ENCODE measurements around the gene ARHGAP31.

ARHGAP31 gene

DNA sequence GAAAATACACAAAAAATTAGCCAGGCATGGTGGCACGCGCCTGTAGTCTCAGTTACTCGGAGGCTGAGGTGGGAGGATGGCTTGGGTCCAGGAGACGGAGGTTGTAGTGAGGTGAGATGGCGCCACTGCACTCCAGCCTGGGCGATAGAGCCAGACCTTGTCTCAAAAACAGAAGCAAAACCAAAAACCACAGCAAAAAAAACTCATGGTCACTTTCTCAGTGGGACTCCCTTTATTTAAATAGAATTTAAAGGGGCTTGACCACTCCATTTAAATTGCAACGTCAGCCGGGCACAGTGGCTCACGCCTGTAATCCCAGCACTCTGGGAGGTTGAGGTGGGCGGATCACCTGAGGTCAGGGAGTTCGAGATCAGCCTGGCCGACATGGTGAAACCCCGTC, 32.8 kb downstream of the ARHGAP31 start:
- no peak for DNase-seq (ENCODE audit: low read depth)
- no peak overlapping the region for H3K4me3 ChIP-seq (ENCODE audit: low read depth, low read length)
- in situ Hi-C loops (cut with HindIII; ENCODE audit: low sequenced_read_pairs), result no loop called here
- TF ChIP-seq, protein P1, sequence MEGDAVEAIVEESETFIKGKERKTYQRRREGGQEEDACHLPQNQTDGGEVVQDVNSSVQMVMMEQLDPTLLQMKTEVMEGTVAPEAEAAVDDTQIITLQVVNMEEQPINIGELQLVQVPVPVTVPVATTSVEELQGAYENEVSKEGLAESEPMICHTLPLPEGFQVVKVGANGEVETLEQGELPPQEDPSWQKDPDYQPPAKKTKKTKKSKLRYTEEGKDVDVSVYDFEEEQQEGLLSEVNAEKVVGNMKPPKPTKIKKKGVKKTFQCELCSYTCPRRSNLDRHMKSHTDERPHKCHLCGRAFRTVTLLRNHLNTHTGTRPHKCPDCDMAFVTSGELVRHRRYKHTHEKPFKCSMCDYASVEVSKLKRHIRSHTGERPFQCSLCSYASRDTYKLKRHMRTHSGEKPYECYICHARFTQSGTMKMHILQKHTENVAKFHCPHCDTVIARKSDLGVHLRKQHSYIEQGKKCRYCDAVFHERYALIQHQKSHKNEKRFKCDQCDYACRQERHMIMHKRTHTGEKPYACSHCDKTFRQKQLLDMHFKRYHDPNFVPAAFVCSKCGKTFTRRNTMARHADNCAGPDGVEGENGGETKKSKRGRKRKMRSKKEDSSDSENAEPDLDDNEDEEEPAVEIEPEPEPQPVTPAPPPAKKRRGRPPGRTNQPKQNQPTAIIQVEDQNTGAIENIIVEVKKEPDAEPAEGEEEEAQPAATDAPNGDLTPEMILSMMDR (IDR thresholded peaks at IDR 0.05; ENCODE audit: low read depth, low read length, missing control alignments), result no peak

DNA sequence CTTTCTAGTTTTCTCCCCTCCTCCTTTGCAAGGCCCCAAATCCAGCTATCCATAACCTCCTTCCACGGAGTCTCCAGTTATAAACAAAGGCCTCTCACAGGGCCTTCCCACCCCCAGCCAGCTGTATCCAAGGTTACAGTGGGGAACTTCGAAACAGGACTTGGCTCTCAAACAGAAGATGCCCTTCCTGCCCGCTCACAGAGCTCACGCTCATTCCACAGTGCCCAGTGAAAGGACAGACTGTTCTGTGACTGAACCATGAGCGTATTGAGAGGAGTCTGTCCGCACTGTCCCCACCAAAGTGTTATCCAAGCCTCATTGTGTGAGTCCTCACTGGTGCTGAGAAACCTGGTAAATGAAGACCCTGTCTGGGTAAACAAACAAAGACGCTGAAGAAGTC, 35.4 kb downstream of the ARHGAP31 start:
- no peak overlapping the region for H3K4me3 ChIP-seq (ENCODE audit: low read depth, low read length)
- in situ Hi-C loops (cut with HindIII; ENCODE audit: low sequenced_read_pairs), result no loop called here
- TF ChIP-seq, protein P1 (IDR thresholded peaks at IDR 0.05; ENCODE audit: low read depth, low read length, missing control alignments), result no peak
- DNase-seq (ENCODE audit: low read depth), result no peak

DNA sequence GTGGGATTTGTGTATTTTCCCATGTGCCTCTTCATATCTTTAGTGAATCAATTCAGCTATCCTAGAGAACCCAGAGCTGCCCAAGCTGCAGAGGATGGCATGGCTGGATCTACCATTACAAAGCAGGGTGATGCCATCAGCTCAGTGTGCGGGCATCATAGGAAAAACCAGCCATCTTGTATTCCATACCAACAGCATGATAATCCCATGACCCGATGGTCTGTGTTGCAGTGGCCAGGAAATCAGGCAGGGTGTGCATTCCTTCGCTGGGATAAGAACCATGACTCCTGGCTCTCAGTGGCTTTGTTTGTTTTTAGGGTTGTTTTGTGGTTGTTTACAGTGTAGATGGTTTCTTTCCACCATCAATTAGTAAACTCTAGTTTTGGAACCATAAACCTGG, 36.0 kb downstream of the ARHGAP31 start:
- H3K4me3 ChIP-seq (ENCODE audit: low read depth, low read length), result no peak overlapping the region
- TF ChIP-seq, protein P1 (IDR thresholded peaks at IDR 0.05; ENCODE audit: low read depth, low read length, missing control alignments), result no peak
- in situ Hi-C loops (cut with HindIII; ENCODE audit: low sequenced_read_pairs), result no loop called here
- DNase-seq (ENCODE audit: low read depth), result no peak

DNA sequence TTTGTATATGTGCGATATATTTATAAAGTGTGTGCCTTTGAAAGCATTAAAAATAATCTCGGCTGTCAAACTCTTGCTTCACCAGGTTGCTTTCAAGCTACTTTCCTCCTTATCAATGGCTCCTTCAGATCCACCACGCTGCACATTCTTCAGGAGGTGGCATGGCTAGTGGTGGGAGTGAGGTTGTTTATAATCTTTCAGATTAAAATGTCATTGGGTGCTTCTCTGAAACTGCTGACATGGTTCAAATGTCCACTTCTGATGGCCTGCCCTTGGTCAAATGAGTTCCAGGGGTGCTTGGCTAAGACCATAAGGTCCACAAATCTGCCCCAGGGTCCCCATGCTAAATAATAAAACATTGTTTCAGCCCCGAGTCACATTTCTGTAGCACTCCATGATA, 36.7 kb downstream of the ARHGAP31 start:
- in situ Hi-C loops (cut with HindIII; ENCODE audit: low sequenced_read_pairs), result no loop called here
- no peak overlapping the region for H3K4me3 ChIP-seq (ENCODE audit: low read depth, low read length)
- no peak for DNase-seq (ENCODE audit: low read depth)
- TF ChIP-seq, protein P1 (IDR thresholded peaks at IDR 0.05; ENCODE audit: low read depth, low read length, missing control alignments), result no peak

DNA sequence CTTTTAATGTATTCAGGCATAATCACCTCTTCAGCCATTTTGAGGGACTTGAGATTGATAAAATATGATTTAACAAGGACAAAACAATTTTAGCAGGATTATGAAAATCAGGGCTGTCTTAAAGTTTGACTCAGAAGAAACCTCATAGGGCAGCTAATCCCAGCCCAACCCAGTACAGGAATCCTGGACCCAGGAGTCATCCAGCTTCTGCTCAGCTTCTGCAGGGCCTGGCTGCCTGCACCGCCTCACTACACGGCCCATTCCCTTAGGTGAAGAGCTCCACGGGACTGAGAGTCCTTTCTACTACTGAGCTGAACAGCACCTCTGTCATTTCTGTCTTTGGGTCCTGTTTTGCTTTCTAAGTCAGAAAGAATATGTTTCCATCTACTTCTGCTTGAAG, 37.5 kb downstream of the ARHGAP31 start:
- H3K4me3 ChIP-seq (ENCODE audit: low read depth, low read length), result no peak overlapping the region
- in situ Hi-C loops (cut with HindIII; ENCODE audit: low sequenced_read_pairs), result no loop called here
- DNase-seq (ENCODE audit: low read depth), result no peak
- TF ChIP-seq, protein P1 (IDR thresholded peaks at IDR 0.05; ENCODE audit: low read depth, low read length, missing control alignments), result no peak

DNA sequence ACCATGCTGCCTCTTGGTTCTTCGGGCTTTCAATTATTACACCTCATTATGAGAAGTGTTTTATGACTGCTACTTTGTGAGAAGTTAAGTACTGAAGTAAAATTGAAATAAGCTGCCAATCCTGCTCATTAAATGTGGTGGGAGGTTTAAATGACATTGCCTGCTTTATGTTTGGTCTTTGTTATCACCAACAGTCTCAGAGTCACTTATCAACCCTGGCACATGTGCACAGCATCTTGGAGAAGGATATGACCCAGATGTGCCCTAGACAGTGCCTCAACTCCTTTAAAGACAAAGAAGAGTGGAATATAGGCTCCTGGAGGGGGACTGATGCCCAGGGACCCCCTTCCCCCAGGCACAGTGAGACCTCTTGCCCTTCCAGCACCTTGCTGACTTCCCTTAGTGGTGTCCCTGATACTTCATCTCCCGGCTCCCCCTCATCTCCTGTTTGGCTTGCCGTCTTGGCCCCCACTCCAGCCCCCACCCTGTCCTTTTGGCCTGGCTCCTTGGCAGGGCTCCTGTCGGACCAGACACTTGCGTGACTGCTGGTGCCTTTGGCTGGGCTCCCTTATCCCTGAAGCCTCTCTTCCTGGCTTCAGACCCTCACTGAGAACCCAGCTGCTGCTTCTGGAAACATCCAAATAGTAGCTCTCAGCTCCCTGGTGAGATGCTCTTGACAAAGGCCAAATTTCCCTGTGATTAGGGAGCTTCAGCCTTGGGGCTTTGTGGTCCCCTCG, 39.8 kb downstream of the ARHGAP31 start:
- TF ChIP-seq, protein P1 (IDR thresholded peaks at IDR 0.05; ENCODE audit: low read depth, low read length, missing control alignments), result no peak
- DNase-seq (ENCODE audit: low read depth), result no peak
- H3K4me3 ChIP-seq (ENCODE audit: low read depth, low read length), result no peak overlapping the region
- in situ Hi-C loops (cut with HindIII; ENCODE audit: low sequenced_read_pairs), result no loop called here
